B cell (primary cell): ENCODE results near the gene MAU2. TPM values are rescaled to one million over a fixed set of nuclear protein-coding genes. Genes with fewer than 3 reads are reported as not detected.

ENCODE experiments used
- ATAC-seq: fragments of 200-7000 bp; cut with Tn5 transposase; one replicate; pipeline ENCODE4 v1.10.0; 2021; ENCODE audit warnings: low read depth, mild to moderate bottlenecking, moderate number of reproducible peaks, moderate library complexity
- CTCF ChIA-PET: fragments of 350-600 bp; sonication (Branson Sonifier 250); formaldehyde crosslinking; loops from one replicate; lab custom pipeline; 2021; ENCODE audit warnings: antibody characterized with exemption, inconsistent platforms; lab: Charles Lee
- POLR2A ChIA-PET: fragments of 350-600 bp; sonication (Branson Sonifier 250); formaldehyde crosslinking; loops from one replicate; lab custom pipeline; 2021; ENCODE audit warnings: antibody characterized with exemption; lab: Charles Lee
- DNase-seq: peaks from one replicate; pipeline ENCODE4 v3.0.0; 2013
- H2AFZ ChIP-seq: 2 replicates; pipeline ENCODE4 v1.6.1; 2012; ENCODE audit warnings: mild to moderate bottlenecking, low read depth, low read length; ENCODE audit not compliant: insufficient read depth, poor library complexity, severe bottlenecking
- H3K27ac ChIP-seq, 2 donors: 1 replicate in 1 of 2; 2 replicates in 1 of 2; pipeline ENCODE4 v1.5.1; 2012 to 2013; ENCODE audit warnings: low read length in 2 of 2, mild to moderate bottlenecking in 2 of 2, moderate library complexity in 1 of 2
- H3K27me3 ChIP-seq, 4 experiments: fragments of 200-600 bp in 1 of 4; sonication (generic) in 1 of 4; replicated peaks in 1 of 4; 1 replicate in 2 of 4; 2 replicates in 2 of 4; pipeline versions ENCODE4 v1.6.1 to v1.7.0; 2013 to 2016; ENCODE audit warnings: low read length in 3 of 4, mild to moderate bottlenecking in 2 of 4, mixed read lengths in 1 of 4, moderate library complexity in 1 of 4; ENCODE audit not compliant: insufficient read depth in 4 of 4, control insufficient read depth in 3 of 4; ENCODE audit errors: control extremely low read depth in 1 of 4
- H3K36me3 ChIP-seq, 2 experiments: replicated peaks in 1 of 2; 1 replicate in 1 of 2; 2 replicates in 1 of 2; pipeline versions ENCODE4 v1.6.1 to v1.7.1; 2013; ENCODE audit warnings: low read length in 1 of 2; ENCODE audit not compliant: insufficient read depth in 2 of 2, control insufficient read depth in 1 of 2; ENCODE audit errors: control extremely low read depth in 1 of 2, extremely low read depth in 1 of 2
- H3K4me1 ChIP-seq, 2 donors: fragments of 200-600 bp in 1 of 2; sonication (generic) in 1 of 2; 1 replicate in 1 of 2; 2 replicates in 1 of 2; pipeline versions ENCODE4 v1.5.1 to v1.6.1; 2013 to 2017; ENCODE audit warnings: low read length in 2 of 2; ENCODE audit not compliant: control insufficient read depth in 2 of 2, insufficient read depth in 2 of 2
- H3K4me2 ChIP-seq: replicated peaks from 2 replicates; pipeline ENCODE3; 2012; ENCODE audit warnings: mild to moderate bottlenecking, low read depth, low read length; ENCODE audit not compliant: poor library complexity, severe bottlenecking
- H3K4me3 ChIP-seq, 5 experiments: fragments of 200-600 bp in 1 of 5; sonication (generic) in 1 of 5; 1 replicate in 3 of 5; 2 replicates in 2 of 5; pipeline versions ENCODE4 v1.5.1 to v1.7.0; 2011 to 2016; ENCODE audit warnings: low read length in 4 of 5, mild to moderate bottlenecking in 4 of 5, low read depth in 2 of 5, control low read depth in 1 of 5, moderate library complexity in 1 of 5; ENCODE audit not compliant: insufficient read depth in 1 of 5; ENCODE audit errors: control extremely low read depth in 1 of 5, extremely low read depth in 1 of 5
- H3K79me2 ChIP-seq: fragments of 200-600 bp; sonication (generic); one replicate; pipeline ENCODE4 v1.6.0; 2016; ENCODE audit warnings: low read length; ENCODE audit not compliant: control insufficient read depth, insufficient read depth
- H3K9ac ChIP-seq: fragments of 200-600 bp; sonication (generic); 2 replicates; pipeline ENCODE4 v1.6.1; 2017; ENCODE audit warnings: mild to moderate bottlenecking, low read length, moderate library complexity
- H3K9me3 ChIP-seq, 3 donors: one replicate each; pipeline versions ENCODE4 v1.6.1 to v1.7.1; 2013; ENCODE audit warnings: low read length in 2 of 3; ENCODE audit not compliant: control insufficient read depth in 2 of 3, insufficient read depth in 1 of 3; ENCODE audit errors: control extremely low read depth in 1 of 3
- H4K20me1 ChIP-seq: 2 replicates; pipeline ENCODE4 v1.6.0; 2012; ENCODE audit warnings: mild to moderate bottlenecking, low read length; ENCODE audit not compliant: insufficient read depth, control insufficient read depth, poor library complexity, severe bottlenecking
- H3K27ac Mint-ChIP-seq: one replicate; pipeline ENCODE4 v1.8.0; 2021; ENCODE audit warnings: mixed read lengths
- H3K27me3 Mint-ChIP-seq: one replicate; pipeline ENCODE4 v1.8.0; 2021; ENCODE audit warnings: mixed read lengths
- H3K4me1 Mint-ChIP-seq: one replicate; pipeline ENCODE4 v1.8.0; 2021; ENCODE audit warnings: mixed read lengths
- H3K4me3 Mint-ChIP-seq: one replicate; pipeline ENCODE4 v1.8.0; 2021; ENCODE audit warnings: mixed read lengths
- H3K9me3 Mint-ChIP-seq: one replicate; pipeline ENCODE4 v1.8.0; 2022; ENCODE audit warnings: mixed read lengths; ENCODE audit not compliant: insufficient read depth
- EZH2 ChIP-seq: IDR thresholded peaks from 2 replicates; pipeline ENCODE4 v1.6.1; 2012; ENCODE audit warnings: borderline replicate concordance, low read depth, mild to moderate bottlenecking, moderate library complexity, low read length; ENCODE audit not compliant: insufficient read depth, poor library complexity, severe bottlenecking
- WGBS: methylation state at CpG from one replicate; pipeline ENCODE4 v1.1.5; 2013; ENCODE audit warnings: missing lambda C conversion rate; ENCODE audit not compliant: insufficient coverage; 5-methylcytosine and 5-hydroxymethylcytosine counted together
- intact Hi-C: fragments of 100-400 bp; cut with micrococcal nuclease; formaldehyde crosslinking; loops from one replicate; pipeline ENCODE4 v1.10.0; 2022
- polyA plus RNA-seq: library from polyadenylated mRNA; depleted of rRNA; stranded (reverse); fragments of >200 nt; gene quantifications from 2 replicates; pipeline ENCODE4 v1.2.3, GENCODE V29; 2012
- total RNA-seq, 2 donors: library from RNA; stranded (reverse); fragments of 120-200 nt in 1 of 2; gene quantifications; 1 replicate in 1 of 2; 2 replicates in 1 of 2; pipeline versions ENCODE4 v1.2.3 to v1.2.4, GENCODE V29; 2013 to 2022
- TF ChIP-seq, protein P1 (sequence below): fragments of 200-600 bp; IDR thresholded peaks from one replicate; pipeline ENCODE4 v1.8.0; 2022; ENCODE audit warnings: antibody characterized with exemption, mild to moderate bottlenecking

The MAU2 gene
- total and polyA plus RNA-seq, 2 donors (not counting 1 experiment from before 2014, with no cell fraction given), result 87.7 to 199 TPM

DNA sequence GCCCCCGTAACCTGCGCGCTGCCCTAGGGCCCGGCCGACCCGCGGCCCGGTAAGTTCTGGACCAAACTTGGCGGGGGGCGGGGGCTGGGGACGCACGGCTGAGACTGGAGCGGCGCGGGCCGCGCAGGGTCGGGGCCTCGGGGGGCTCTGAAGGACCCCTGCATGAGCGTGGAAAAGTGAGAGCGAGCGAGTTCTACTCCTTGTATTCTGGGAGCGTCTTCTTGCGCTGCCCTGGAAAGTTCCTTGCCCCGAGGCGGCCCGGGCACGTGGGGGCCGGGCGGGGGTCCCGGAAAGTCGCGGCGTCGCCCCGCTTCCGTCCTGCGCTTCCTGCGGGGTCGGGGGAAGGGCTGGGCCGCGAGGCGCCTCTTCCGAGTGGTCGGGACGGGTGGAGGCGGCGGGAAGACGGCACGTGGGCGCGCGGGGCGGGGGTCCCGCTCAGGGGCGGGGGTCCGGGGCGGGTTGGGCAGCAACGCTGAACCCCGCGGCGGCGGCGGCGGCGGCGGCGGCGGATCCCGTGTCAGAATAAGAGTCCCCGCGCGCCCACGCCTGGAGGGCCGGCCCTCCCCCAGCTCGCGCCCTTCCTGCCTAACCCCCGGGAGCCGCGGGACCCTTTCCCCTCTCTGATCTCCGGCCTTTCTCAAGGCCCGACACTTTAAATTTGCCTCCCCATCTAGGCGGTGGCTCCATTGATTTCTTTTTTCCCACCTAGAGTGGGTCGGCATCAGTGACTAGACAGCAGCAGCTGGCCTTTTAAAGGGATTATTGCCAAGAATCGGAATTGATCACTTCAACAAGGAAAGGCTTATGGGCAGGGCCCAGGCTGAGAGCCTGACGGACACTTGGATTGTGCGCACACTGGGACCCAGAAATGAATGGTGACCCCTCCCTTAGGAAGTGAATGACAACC is 85.6 kb downstream of the MAU2 start:
- Histone ChIP-seq H3K9ac (peak overlapping the region; percentile 69), H3K9me3 (peaks cover 0 to 3% (median 0%) of the 10 kb centered on the region in 3 donors), H2AFZ (peak overlapping the region; percentile 62), H3K36me3 (no peaks in the 10 kb centered on the region), H3K4me2 (peak overlapping the region; percentile 88), H4K20me1 (peaks cover 44% of the 10 kb centered on the region), H3K79me2 (peaks cover 72% of the 10 kb centered on the region), H3K4me3 (peak overlapping the region; percentile 55 to 86 (median 70)), H3K27me3 (no peaks in the 10 kb centered on the region), H3K4me1 (peaks cover 32 to 47% of the 10 kb centered on the region in 2 donors), H3K27ac (peak overlapping the region; percentile 35 to 77)
- intact Hi-C loops, result loop anchor here (1.0 to 5.0 kb wide), 11 partner anchors 21 to 257 kb away; partner anchors contain the start of genes ATP13A1, BORCS8, MAU2 and NDUFA13
- POLR2A ChIA-PET, result interaction anchor here (0.9 to 2.8 kb wide), 9 partner anchors 10 to 110 kb away, joined by 3 to 45 read pairs (median 4); no protein-coding TSS in a partner anchor
- Mint-ChIP-seq H3K4me3 (peak overlapping the region; percentile 84), H3K4me1 (peaks cover 49% of the 10 kb centered on the region), H3K27ac (peak overlapping the region; percentile 92), H3K9me3 (no peaks in the 10 kb centered on the region), H3K27me3 (no peaks in the 10 kb centered on the region)
- DNase-seq, result peak; percentile 63
- CTCF ChIA-PET, result interaction anchor here (0.9 to 8.4 kb wide), 17 partner anchors 9 to 126 kb away, joined by 3 to 91 read pairs (median 4); no protein-coding TSS in a partner anchor
- TF ChIP-seq, protein P1, sequence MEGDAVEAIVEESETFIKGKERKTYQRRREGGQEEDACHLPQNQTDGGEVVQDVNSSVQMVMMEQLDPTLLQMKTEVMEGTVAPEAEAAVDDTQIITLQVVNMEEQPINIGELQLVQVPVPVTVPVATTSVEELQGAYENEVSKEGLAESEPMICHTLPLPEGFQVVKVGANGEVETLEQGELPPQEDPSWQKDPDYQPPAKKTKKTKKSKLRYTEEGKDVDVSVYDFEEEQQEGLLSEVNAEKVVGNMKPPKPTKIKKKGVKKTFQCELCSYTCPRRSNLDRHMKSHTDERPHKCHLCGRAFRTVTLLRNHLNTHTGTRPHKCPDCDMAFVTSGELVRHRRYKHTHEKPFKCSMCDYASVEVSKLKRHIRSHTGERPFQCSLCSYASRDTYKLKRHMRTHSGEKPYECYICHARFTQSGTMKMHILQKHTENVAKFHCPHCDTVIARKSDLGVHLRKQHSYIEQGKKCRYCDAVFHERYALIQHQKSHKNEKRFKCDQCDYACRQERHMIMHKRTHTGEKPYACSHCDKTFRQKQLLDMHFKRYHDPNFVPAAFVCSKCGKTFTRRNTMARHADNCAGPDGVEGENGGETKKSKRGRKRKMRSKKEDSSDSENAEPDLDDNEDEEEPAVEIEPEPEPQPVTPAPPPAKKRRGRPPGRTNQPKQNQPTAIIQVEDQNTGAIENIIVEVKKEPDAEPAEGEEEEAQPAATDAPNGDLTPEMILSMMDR, result no peak
- TF ChIP-seq EZH2, result no peak
- WGBS, result under 1% methylated on average over 87 of the region's 87 CpGs
- ATAC-seq, result no peak
